MG63 (cell line): ENCODE measurements around the gene COPZ1. TPM values are rescaled to one million over a fixed set of nuclear protein-coding genes. Genes with fewer than 3 reads are reported as not detected.
"Not testable (repeated sequence)": the region's sequence is repeated elsewhere in the genome, so short reads cannot be mapped to it uniquely, and the experiment has no call there.

Experiments
- DNase-seq: peaks from one replicate; pipeline ENCODE4 v3.0.0-alpha.2; 2020
- H3K27me3 ChIP-seq: fragments of 250-450 bp; sonication (Bioruptor Pico); 2 replicates; pipeline ENCODE4 v1.5.1; 2020; ENCODE audit warnings: mild to moderate bottlenecking, moderate library complexity
- H3K36me3 ChIP-seq: fragments of 250-450 bp; sonication (Bioruptor Pico); 2 replicates; pipeline ENCODE4 v1.5.1; 2020; ENCODE audit warnings: mild to moderate bottlenecking, moderate library complexity
- H3K4me3 ChIP-seq: fragments of 250-450 bp; sonication (Bioruptor Pico); 2 replicates; pipeline ENCODE4 v1.5.1; 2020; ENCODE audit warnings: mild to moderate bottlenecking, moderate library complexity
- H3K9me3 ChIP-seq: fragments of 250-450 bp; sonication (Bioruptor Pico); 2 replicates; pipeline ENCODE4 v1.5.1; 2020; ENCODE audit warnings: mild to moderate bottlenecking, moderate library complexity
- total RNA-seq: library from RNA; depleted of rRNA; stranded (reverse); fragments of >200 nt; shearing (Covaris generic); gene quantifications from 2 replicates; pipeline ENCODE4 v1.2.3, GENCODE V29; 2014; ENCODE audit warnings: low replicate concordance; rRNA removed

The COPZ1 gene
- total RNA-seq = 243 and 381 TPM in 2 replicates

- Histone ChIP-seq H3K27me3 (no peaks in the 10 kb centered on the region), H3K4me3 (peak within 1 kb of the TSS; percentile 91), H3K36me3 (peaks cover 26% of the 10 kb centered on the region), H3K9me3 (no peaks in the 10 kb centered on the region)
- DNase-seq = peak; percentile 96
Measured at GRCh38 chr12:54324617-54325441, at the start of gene COPZ1. COPZ1 (plus strand) TSS chr12:54325131; CDS start chr12:54325164, 33 bp downstream.

- no peaks in the 10 kb centered on the region for H3K9me3 ChIP-seq
- H3K36me3 ChIP-seq = peaks cover 72% of the 10 kb centered on the region
- H3K4me3 ChIP-seq = no peak overlapping the region
- no peaks in the 10 kb centered on the region for H3K27me3 ChIP-seq
- DNase-seq = no peak
Measured at GRCh38 chr12:54276368-54276767, 48.6 kb upstream of the COPZ1 start.

DNA sequence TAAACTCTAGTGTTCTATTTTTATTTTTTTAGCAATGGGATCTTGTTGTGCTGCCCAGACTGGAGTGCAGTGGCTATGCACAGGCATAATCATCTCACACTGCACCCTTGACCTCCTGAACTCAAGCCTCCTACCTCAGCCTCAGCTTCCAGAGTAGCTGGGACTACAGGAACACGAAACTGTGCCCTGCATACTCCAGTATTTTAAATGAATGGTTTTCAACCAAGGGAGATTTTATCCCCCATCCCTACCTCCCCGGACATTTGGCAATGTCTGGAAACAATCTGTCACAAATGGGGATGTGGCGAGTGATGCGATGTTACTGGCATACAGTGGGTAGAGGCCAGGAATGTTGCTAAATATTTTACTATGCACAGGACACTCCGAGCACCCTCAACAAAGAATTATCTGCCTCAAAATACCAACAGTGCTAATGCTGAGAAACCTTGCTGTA, 47.1 kb upstream of the COPZ1 start:
- Histone ChIP-seq H3K9me3 (no peaks in the 10 kb centered on the region), H3K4me3 (peak overlapping the region; percentile 71), H3K27me3 (no peaks in the 10 kb centered on the region), H3K36me3 (peaks cover 74% of the 10 kb centered on the region)
- DNase-seq = peak; percentile 27

DNA sequence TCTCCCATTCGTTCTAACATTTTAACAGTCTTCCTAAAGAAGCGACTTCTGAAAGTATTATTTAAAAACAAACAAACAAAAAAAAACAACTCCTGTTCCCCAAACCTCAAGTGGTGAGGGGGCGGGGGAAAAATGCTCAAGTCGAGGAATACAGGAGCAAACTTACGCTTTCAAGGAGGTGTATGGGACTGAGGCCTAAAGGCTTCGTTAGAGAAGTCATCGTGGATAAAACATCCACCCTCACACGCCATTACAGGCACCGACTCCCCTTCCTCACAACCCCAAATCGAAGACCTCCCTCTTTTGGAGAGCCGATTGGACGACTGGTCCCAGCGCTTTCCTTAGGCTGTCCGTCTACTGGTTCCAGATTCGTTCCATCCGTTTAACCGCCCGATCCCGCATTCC, 45.7 kb upstream of the COPZ1 start:
- peak overlapping the region; percentile 71 for H3K4me3 ChIP-seq
- no peak for DNase-seq
- no peaks in the 10 kb centered on the region for H3K27me3 ChIP-seq
- H3K9me3 ChIP-seq = no peaks in the 10 kb centered on the region
- H3K36me3 ChIP-seq = peaks cover 74% of the 10 kb centered on the region

DNA sequence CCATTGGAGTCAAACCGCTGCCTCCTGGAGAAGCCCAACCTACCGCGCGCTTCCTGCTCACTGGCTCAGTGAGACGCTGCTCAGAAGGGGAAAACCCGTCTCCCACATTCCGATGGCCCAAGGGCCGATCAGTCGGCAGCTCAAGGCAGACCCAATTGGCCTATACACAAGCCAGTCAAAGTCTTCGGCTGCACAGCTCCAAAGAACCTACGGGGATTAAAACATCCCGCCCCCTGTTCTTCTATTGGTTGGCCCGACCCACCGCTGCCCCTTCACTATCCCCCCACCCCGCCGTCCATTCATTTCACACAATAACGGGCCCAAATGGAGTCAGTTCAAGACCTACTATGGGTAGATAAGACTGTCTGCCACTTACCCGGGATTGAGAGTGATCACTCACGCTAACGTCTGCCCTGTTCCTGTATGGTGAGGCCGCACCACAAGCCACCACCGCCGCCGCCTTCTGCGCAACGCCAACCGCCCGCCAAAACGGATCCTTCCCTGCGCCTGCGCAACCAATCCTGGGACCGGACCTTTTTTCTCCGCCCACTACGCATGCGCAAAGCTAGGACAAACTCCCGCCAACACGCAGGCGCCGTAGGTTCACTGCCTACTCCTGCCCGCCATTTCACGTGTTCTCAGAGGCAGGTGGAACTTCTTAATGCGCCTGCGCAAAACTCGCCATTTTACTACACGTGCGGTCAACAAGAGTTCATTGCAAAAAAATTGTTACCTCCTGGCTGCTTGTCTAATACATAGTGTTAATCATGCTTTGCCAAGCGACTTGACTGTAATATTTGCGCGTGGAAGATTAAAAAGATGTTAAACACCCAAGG, 45.1 kb upstream of the COPZ1 start, which contains the start of gene CBX5:
TSS of gene CBX5 (minus strand) at position 491 of the 836 bp plus-strand sequence. CDS start 22,472 bp downstream, outside the sequence.
- Histone ChIP-seq H3K4me3 (peak within 1 kb of the TSS; percentile 71), H3K9me3 (no peaks in the 10 kb centered on the region), H3K36me3 (peaks cover 77% of the 10 kb centered on the region), H3K27me3 (no peaks in the 10 kb centered on the region)
- peak; percentile 99 for DNase-seq

GRCh38 chr12:54280468-54281260, 44.3 kb upstream of the COPZ1 start, which contains the start of gene HNRNPA1:
HNRNPA1 (plus strand) TSS chr12:54280726; CDS start chr12:54280808, 82 bp downstream.
- DNase-seq = peak; percentile 98
- no peaks in the 10 kb centered on the region for H3K9me3 ChIP-seq
- peak within 1 kb of the TSS; percentile 71 for H3K4me3 ChIP-seq
- H3K36me3 ChIP-seq = peaks cover 84% of the 10 kb centered on the region
- no peaks in the 10 kb centered on the region for H3K27me3 ChIP-seq

DNA sequence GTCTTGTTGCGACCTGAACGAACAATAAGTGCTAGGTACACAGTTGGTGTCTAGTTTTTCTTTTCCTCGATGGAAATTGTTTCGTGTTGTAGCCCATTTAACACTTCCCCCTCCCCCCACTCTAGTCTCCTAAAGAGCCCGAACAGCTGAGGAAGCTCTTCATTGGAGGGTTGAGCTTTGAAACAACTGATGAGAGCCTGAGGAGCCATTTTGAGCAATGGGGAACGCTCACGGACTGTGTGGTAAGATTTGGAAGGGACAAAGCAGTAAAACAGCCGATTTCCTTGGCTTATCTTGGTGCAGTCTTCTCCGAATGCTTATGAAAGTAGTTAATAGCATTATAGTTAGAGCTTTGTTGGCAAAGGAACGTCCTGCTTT, 43.7 kb upstream of the COPZ1 start:
- H3K36me3 ChIP-seq = peaks cover 86% of the 10 kb centered on the region
- peak overlapping the region; percentile 71 for H3K4me3 ChIP-seq
- H3K27me3 ChIP-seq, DNase-seq, H3K9me3 ChIP-seq: not testable (repeated sequence)

DNA sequence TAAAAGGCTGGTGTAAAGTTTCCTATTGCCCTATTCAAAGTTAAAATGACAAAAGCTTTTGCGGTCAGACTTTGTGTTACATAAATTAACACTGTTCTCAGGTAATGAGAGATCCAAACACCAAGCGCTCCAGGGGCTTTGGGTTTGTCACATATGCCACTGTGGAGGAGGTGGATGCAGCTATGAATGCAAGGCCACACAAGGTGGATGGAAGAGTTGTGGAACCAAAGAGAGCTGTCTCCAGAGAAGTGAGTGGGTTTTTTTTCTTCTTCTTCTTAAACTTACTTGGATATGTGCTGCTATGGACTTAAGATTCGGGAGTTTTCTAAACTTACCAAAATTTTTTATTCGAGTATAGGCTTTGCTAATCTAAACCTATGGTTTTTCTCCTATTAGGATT, 43.2 kb upstream of the COPZ1 start:
- not testable (repeated sequence) for DNase-seq

DNA sequence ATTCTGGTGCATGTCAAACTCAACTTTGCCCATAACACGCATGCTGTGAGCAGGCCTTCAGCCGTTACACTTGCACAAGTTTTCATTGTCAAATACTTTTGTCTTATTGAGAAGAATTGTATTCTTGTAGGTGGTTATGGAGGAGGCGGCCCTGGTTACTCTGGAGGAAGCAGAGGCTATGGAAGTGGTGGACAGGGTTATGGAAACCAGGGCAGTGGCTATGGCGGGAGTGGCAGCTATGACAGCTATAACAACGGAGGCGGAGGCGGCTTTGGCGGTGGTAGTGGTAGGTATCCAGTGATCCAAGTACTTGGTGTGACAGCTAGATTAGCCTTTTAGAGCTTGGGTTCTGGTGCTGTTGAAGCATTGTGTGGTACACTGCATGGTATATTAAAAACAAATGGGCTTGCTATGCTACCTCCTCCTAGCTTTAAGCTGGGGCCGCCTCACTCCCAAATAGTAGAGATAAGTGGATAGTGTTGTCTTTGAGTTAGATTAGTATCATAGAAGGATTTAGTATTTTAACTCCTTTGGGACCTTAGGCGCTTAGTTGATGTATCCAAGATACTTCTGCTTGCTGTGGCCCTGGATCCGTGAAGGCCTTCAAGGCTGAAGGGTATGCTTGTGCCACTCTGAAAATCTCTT, 41.9 kb upstream of the COPZ1 start:
- DNase-seq = peak; percentile 22
- H3K9me3 ChIP-seq = no peaks in the 10 kb centered on the region
- peak overlapping the region; percentile 71 for H3K4me3 ChIP-seq
- H3K36me3 ChIP-seq = peaks cover 88% of the 10 kb centered on the region
- H3K27me3 ChIP-seq = no peaks in the 10 kb centered on the region

More for the DNA sequence above, 43.2 kb upstream of the COPZ1 start:
- H3K4me3 ChIP-seq = peak overlapping the region; percentile 71
- H3K27me3 ChIP-seq, H3K9me3 ChIP-seq: not testable (repeated sequence)
- H3K36me3 ChIP-seq = peaks cover 86% of the 10 kb centered on the region

DNA sequence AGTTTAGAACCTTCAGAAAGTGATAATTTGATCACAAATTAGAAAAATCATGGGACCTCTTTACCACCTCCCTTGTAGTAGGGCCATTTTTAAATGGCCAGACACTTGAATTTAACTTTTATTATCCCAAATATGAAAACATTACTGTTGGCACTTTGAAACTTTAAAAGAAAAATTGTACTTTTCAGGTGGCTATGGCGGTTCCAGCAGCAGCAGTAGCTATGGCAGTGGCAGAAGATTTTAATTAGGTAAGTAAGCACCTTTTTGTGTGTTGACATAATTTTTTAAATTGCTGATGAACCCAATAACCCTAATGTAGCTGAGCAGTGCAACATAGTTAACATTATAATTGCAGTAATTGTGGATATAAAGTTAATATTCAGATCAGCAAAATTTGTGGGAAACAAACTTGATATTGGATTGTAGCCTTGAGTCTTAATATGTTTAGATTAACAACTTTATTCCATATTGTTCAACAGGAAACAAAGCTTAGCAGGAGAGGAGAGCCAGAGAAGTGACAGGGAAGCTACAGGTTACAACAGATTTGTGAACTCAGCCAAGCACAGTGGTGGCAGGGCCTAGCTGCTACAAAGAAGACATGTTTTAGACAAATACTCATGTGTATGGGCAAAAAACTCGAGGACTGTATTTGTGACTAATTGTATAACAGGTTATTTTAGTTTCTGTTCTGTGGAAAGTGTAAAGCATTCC, 40.7 kb upstream of the COPZ1 start:
- DNase-seq, H3K9me3 ChIP-seq, H3K27me3 ChIP-seq: not testable (repeated sequence)
- H3K36me3 ChIP-seq = peaks cover 80% of the 10 kb centered on the region
- peak overlapping the region; percentile 71 for H3K4me3 ChIP-seq

DNA sequence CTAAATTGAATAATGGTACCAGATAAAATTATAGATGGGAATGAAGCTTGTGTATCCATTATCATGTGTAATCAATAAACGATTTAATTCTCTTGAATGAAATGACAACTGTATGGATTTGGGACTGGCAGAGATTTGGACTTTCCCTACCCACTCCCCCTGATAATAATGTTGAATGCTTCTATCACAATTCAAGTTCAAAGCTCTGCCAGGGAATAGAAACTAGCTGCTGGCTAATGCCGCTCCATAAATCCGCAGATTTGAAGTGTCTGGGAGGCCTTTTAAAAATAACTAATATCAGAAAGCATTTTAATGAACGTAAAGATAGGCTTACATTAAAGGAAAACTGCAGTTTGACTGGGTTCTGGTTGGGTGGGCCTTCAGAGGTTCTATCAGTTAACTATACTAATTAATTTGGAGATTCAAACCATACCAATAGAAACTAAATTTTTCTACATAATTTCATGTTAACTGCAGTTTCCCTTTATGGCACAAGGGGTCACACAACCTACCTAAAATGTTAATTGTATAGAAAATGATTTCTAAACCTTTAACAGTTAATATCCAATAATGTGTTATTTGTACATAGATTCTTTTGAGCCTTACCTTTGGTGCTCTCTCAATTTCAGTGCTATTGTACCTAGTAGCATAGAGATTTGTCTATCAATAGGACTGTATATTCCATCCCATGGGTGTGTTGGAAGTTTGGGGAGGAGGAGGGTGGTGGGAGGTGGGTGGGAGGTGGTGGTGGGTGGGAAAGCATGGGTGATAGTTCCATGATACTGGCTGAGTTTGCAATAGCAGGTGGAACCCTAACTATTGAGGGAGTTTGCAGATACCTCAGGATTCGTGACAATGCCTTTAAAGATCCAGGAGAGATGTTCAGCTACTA, 39.5 kb upstream of the COPZ1 start:
- peaks cover 78% of the 10 kb centered on the region for H3K36me3 ChIP-seq
- no peaks in the 10 kb centered on the region for H3K27me3 ChIP-seq
- H3K9me3 ChIP-seq = no peaks in the 10 kb centered on the region
- DNase-seq = no peak
- H3K4me3 ChIP-seq = peak overlapping the region; percentile 10

GRCh38 chr12:54286042-54287030, 38.6 kb upstream of the COPZ1 start:
- no peak for DNase-seq
- no peaks in the 10 kb centered on the region for H3K27me3 ChIP-seq
- H3K9me3 ChIP-seq = no peaks in the 10 kb centered on the region
- H3K36me3 ChIP-seq = peaks cover 71% of the 10 kb centered on the region
- no peak overlapping the region for H3K4me3 ChIP-seq

DNA sequence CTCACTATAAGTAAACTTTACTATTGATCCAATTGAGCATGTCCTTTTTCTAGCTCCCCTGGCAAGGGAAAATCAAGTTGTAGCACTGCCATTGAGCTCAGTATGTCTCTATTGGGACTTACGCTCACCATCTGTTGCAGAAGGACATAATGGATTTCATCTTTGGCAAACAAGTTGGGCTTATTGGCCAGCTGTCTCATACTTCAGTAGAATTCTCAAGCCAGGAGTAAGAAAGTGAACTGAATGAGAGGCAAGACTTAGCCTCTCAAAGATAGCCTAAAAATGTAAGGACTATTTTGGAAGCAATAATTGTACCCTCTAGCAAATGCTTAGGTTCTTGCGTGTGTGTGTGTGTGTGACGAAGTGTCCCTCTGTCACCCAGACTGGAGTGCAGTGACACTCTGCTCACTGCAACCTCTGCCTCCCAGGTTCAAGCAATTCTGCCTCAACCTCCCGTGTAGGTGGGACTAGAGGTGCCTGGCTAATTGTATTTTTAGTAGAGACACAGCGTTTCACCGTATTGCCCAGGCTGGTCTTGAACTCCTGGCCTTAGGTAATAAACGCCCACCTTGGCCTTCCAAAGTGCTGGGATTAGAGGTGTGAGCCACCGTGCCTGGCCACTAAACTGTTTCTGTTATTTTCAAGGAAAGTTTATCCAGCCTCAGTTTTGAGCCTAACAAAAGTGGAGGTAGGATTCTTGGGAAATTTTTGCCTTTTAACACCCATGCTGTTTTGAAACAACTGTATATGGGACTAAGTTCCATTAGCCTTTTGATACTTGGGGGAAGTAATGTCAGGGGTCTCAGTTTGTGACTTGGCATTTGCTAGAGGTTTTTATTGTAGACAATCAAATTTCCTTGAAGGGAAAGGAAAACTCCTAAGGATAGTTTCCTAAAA, 37.4 kb upstream of the COPZ1 start:
- H3K4me3 ChIP-seq = no peak overlapping the region
- H3K9me3 ChIP-seq = no peaks in the 10 kb centered on the region
- no peak for DNase-seq
- H3K36me3 ChIP-seq = peaks cover 59% of the 10 kb centered on the region
- H3K27me3 ChIP-seq = no peaks in the 10 kb centered on the region
